GM12878 (cell line): Measurements from ENCODE around the gene FNDC11. TPM values are rescaled to one million over a fixed set of nuclear protein-coding genes. Genes with fewer than 3 reads are reported as not detected.

Experiments
- ATAC-seq: fragments of 200-7000 bp; cut with Tn5 transposase; 3 replicates; pipeline ENCODE4 v1.9.1; 2020; ENCODE audit warnings: mild to moderate bottlenecking, moderate library complexity
- BruUV-seq: library from RNA; stranded (reverse); fragments of 400-500 nt; replicated peaks from 2 replicates; lab custom pipeline; 2021; lab: Mats Ljungman, UMichigan
- CTCF ChIA-PET: fragments of 300-600 bp; sonication (Branson Sonifier 250); formaldehyde crosslinking; extraction: SDS; loops from one replicate; lab custom pipeline; 2021; ENCODE audit warnings: inconsistent platforms; lab: Yijun Ruan, JAX
- POLR2A ChIA-PET: fragments of 350-600 bp; formaldehyde crosslinking; extraction: SDS; loops from one replicate; lab custom pipeline; 2021; ENCODE audit warnings: inconsistent platforms; lab: Charles Lee
- RAD21 ChIA-PET: fragments of 300-600 bp; sonication (Branson Sonifier 250); formaldehyde crosslinking; loops from one replicate; lab custom pipeline; 2023; ENCODE audit warnings: antibody characterized with exemption; ENCODE audit not compliant: unreplicated experiment; lab: Charles Lee
- SMC1A ChIA-PET: fragments of 300-600 bp; sonication (Branson Sonifier 250); formaldehyde crosslinking; loops from one replicate; lab custom pipeline; 2023; ENCODE audit not compliant: unreplicated experiment, uncharacterized antibody; lab: Charles Lee
- DNase-seq: peaks from one replicate; pipeline ENCODE4 v3.0.0-alpha.2; 2011; ENCODE audit warnings: low read depth, low spot score
- FAIRE-seq: peaks from 3 replicates; lab custom pipeline; 2011; peaks lifted over from hg19 to GRCh38; lab: Jason Lieb, UNC
- H2AFZ ChIP-seq: 2 replicates; pipeline ENCODE4 v1.6.0; 2011; ENCODE audit warnings: low read depth, low read length, control low read depth; ENCODE audit not compliant: control insufficient read depth
- H3K27ac ChIP-seq: 2 replicates; pipeline ENCODE4 v1.5.1; 2011; ENCODE audit warnings: control low read depth; ENCODE audit not compliant: control insufficient read depth, insufficient read depth
- H3K27me3 ChIP-seq, 2 experiments: replicated peaks in 1 of 2; 2 replicates each; pipeline versions ENCODE4 v1.6.0 to v1.6.1; 2011; ENCODE audit warnings: low read length in 1 of 2; ENCODE audit not compliant: control insufficient read depth in 2 of 2, insufficient read depth in 2 of 2
- H3K36me3 ChIP-seq, 2 experiments: 2 replicates each; pipeline ENCODE4 v1.5.1; 2011; ENCODE audit warnings: low read length in 1 of 2; ENCODE audit not compliant: control insufficient read depth in 2 of 2, insufficient read depth in 2 of 2
- H3K4me1 ChIP-seq: 2 replicates; pipeline ENCODE4 v1.6.1; 2011; ENCODE audit warnings: mild to moderate bottlenecking, low read length, moderate library complexity, mixed read lengths; ENCODE audit not compliant: control insufficient read depth, insufficient read depth
- H3K4me2 ChIP-seq: 2 replicates; pipeline ENCODE4 v1.6.0; 2011; ENCODE audit warnings: control low read depth; ENCODE audit not compliant: control insufficient read depth, insufficient read depth
- H3K4me3 ChIP-seq: fragments of 200-600 bp; sonication (generic); 2 replicates; pipeline ENCODE4 v1.5.1; 2016
- H3K79me2 ChIP-seq: 2 replicates; pipeline ENCODE4 v1.6.0; 2011; ENCODE audit warnings: low read length; ENCODE audit not compliant: control insufficient read depth, insufficient read depth
- H3K9ac ChIP-seq: 2 replicates; pipeline ENCODE4 v1.8.0; 2011; ENCODE audit warnings: low read length, control low read depth, mixed read lengths; ENCODE audit not compliant: control insufficient read depth, insufficient read depth
- H3K9me3 ChIP-seq: replicated peaks from 3 replicates; pipeline ENCODE4 v1.5.1; 2011; ENCODE audit warnings: mild to moderate bottlenecking, low read length; ENCODE audit not compliant: control insufficient read depth, insufficient read depth
- H4K20me1 ChIP-seq: 2 replicates; pipeline ENCODE4 v1.6.0; 2011; ENCODE audit not compliant: control insufficient read depth, insufficient read depth
- CBFB ChIP-seq: IDR thresholded peaks from 2 replicates; pipeline ENCODE4 v1.6.1; 2016; ENCODE audit warnings: antibody characterized with exemption, low read depth
- E2F4 ChIP-seq: IDR thresholded peaks from 2 replicates; pipeline ENCODE4 v1.6.1; 2012; ENCODE audit warnings: low read depth, low read length, improper control_type of control experiment
- FOS ChIP-seq: IDR thresholded peaks from 3 replicates; pipeline ENCODE4 v1.6.1; 2011; ENCODE audit warnings: borderline replicate concordance; ENCODE audit not compliant: insufficient read length; ENCODE audit errors: extremely low read depth
- JUNB ChIP-seq: IDR thresholded peaks from 2 replicates; pipeline ENCODE4 v1.6.1; 2016; ENCODE audit warnings: antibody characterized with exemption, mild to moderate bottlenecking
- NFIC ChIP-seq: IDR thresholded peaks from 2 replicates; pipeline ENCODE4 v1.6.1; 2012; ENCODE audit warnings: low read depth, mild to moderate bottlenecking, inconsistent platforms, low read length, moderate library complexity
- NFXL1 ChIP-seq: fragments of 450-650 bp; IDR thresholded peaks from 2 replicates; pipeline ENCODE4 v1.6.1; 2017; ENCODE audit warnings: antibody characterized with exemption, mild to moderate bottlenecking, borderline replicate concordance
- POLR2A ChIP-seq: IDR thresholded peaks from 2 replicates; pipeline ENCODE4 v1.6.1; 2011; ENCODE audit warnings: low read depth, mild to moderate bottlenecking, low read length
- RAD51 ChIP-seq: fragments of 450-650 bp; IDR thresholded peaks from 2 replicates; pipeline ENCODE4 v1.6.1; 2016; ENCODE audit warnings: moderate library complexity, mild to moderate bottlenecking, inconsistent platforms
- RFX5 ChIP-seq: IDR thresholded peaks from 2 replicates; pipeline ENCODE4 v1.6.1; 2011; ENCODE audit warnings: low read depth, low read length, improper control_type of control experiment
- WRNIP1 ChIP-seq: IDR thresholded peaks from 2 replicates; pipeline ENCODE4 v1.6.1; 2011; ENCODE audit warnings: low read depth, low read length, improper control_type of control experiment, borderline replicate concordance
- ZNF24 ChIP-seq: fragments of 450-650 bp; IDR thresholded peaks from 2 replicates; pipeline ENCODE4 v1.6.1; 2017; ENCODE audit warnings: antibody characterized with exemption, mild to moderate bottlenecking
- WGBS: methylation state at CpG from one replicate; pipeline ENCODE4 v1.1.6; 2016; ENCODE audit warnings: low lambda C conversion rate; ENCODE audit not compliant: insufficient replicate concordance, insufficient coverage; ENCODE audit errors: missing lambda C conversion rate; 5-methylcytosine and 5-hydroxymethylcytosine counted together
- in situ Hi-C: fragments of 300-500 bp; cut with MboI; formaldehyde crosslinking; loops from 9 replicates; pipeline ENCODE4 v1.14.3; 2018; ENCODE audit warnings: mixed read lengths
- intact Hi-C: fragments of 100-400 bp; cut with micrococcal nuclease; formaldehyde crosslinking; loops from one replicate; pipeline ENCODE4 v1.14.2; 2022; ENCODE audit not compliant: unreplicated experiment
- polyA plus RNA-seq, 11 experiments: library from polyadenylated mRNA; depleted of rRNA in 4 of 11; unstranded in 6 of 11; stranded (reverse) in 5 of 11; fragments of >200 nt; fragmentation: Nextera tagmentation in 4 of 11; fragmentation: Illumina TruSeq in 1 of 11; extraction: Ambion mirVana in 4 of 11; extraction: Trizol in 1 of 11; gene quantifications; 1 replicate in 1 of 11; 2 replicates in 10 of 11; pipeline versions ENCODE4 v1.2.1 to v1.2.3, GENCODE V29; 2011 to 2016; ENCODE audit warnings: inconsistent platforms in 2 of 11, missing spikeins in 2 of 11, low read depth in 1 of 11
- total RNA-seq, 4 experiments: library from RNA; depleted of rRNA in 3 of 4; stranded (reverse); fragments of >200 nt in 3 of 4; fragmentation: Illumina TruSeq in 1 of 4; extraction: Trizol in 1 of 4; gene quantifications; 2 replicates each; pipeline versions ENCODE4 v1.2.1 to v1.2.3, GENCODE V29; 2013 to 2021
- TF ChIP-seq, protein P1 (sequence below): IDR thresholded peaks from 2 replicates; pipeline ENCODE4 v1.6.1; 2012; ENCODE audit warnings: low read length, inconsistent platforms

FNDC11 gene
- total and polyA plus RNA-seq, 10 of the 15 experiments (the other 5 are each of a cell fraction or from before 2014, with no cell fraction given): 0.09 to 0.72 (median 0.34) TPM; not detected in 2

DNA sequence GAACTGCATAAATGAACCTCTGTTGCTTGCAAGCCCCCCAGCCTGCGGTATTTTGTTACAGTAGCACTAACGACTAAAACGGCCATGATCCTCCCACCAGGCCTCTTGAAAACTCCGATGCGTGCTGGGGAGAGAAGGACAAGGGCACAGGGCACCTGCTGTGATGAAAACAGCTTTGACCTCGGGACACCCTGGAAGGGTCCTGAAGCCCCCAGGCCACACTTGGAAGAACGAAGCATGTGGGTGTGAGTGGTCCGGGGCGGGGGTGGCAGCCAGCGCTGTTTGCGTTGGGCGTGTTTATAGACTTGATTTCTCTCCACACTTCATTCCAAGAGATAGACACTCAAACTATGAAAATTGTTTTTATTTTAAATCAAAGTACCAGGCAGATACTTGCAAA lies 33.3 kb downstream of the FNDC11 start (continued):
- no peak for TF ChIP-seq E2F4
- no peak for TF ChIP-seq FOS
- TF ChIP-seq RFX5: no peak
- no peak for TF ChIP-seq JUNB
- TF ChIP-seq ZNF24: no peak
- no peak for TF ChIP-seq NFXL1

DNA sequence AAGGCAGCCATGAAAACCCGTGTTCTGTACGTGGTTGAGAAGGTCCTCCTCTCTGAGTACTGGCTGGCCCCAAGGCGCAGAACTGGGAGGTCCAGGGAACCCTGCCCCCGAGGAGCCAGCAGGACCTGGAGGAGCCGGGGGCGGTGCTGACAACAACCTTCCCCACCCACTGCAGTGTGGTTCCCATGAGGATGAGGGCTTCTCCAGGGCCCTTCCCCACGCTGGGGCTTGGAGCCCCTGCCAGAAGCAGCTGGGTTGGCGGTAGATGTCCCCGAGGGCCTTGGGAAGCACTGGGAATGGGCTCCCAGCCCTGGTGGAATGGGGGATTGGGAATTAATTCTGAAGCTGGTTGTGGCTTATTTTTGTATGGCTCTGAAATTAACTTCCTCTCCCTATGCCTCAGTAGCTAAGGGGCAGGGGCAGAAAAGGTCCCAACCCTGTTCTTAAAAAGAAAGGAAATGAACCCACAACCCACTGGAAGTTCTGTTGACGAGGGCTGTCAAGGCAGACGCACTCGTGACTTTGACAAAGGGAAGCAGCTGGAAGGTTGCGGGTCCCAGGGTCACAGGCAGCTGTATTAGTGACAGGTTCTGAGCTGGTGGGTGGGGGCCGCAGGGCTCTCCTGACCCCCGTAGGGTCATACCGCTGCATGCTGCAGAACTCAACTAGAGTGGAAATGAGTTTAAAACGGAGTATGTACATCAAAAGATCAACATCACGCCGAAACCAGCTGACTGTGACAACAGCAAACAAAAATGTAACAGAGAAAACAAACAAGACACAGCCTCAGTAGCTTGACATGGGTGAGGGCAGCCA lies 34.0 kb downstream of the FNDC11 start:
- Histone ChIP-seq H3K9ac (no peak overlapping the region), H3K4me3 (no peak overlapping the region), H4K20me1 (no peaks in the 10 kb centered on the region), H3K27ac (no peak overlapping the region), H3K4me2 (no peak overlapping the region), H3K79me2 (no peaks in the 10 kb centered on the region), H2AFZ (no peak overlapping the region), H3K27me3 (no peaks in the 10 kb centered on the region), H3K4me1 (no peaks in the 10 kb centered on the region), H3K36me3 (peaks cover 4 to 7% of the 10 kb centered on the region in 2 experiments; a peak in 3 of 4 replicates), H3K9me3 (no peaks in the 10 kb centered on the region)
- no peak for DNase-seq
- TF ChIP-seq RAD51: no peak
- no peak for TF ChIP-seq WRNIP1
- no peak for TF ChIP-seq CBFB
- 0 out of 2 replicates have a peak, but pooled peaks have one; percentile 3 for TF ChIP-seq POLR2A
- TF ChIP-seq, protein P1, sequence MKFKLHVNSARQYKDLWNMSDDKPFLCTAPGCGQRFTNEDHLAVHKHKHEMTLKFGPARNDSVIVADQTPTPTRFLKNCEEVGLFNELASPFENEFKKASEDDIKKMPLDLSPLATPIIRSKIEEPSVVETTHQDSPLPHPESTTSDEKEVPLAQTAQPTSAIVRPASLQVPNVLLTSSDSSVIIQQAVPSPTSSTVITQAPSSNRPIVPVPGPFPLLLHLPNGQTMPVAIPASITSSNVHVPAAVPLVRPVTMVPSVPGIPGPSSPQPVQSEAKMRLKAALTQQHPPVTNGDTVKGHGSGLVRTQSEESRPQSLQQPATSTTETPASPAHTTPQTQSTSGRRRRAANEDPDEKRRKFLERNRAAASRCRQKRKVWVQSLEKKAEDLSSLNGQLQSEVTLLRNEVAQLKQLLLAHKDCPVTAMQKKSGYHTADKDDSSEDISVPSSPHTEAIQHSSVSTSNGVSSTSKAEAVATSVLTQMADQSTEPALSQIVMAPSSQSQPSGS: no peak
- no peak for TF ChIP-seq NFIC
- SMC1A ChIA-PET: no interaction called here
- intact Hi-C loops (no loop called here), in situ Hi-C loops (no loop called here)
- WGBS: 63% methylated on average over 19 of the region's 19 CpGs
- CTCF ChIA-PET: no interaction called here
- POLR2A ChIA-PET: no interaction called here
- FAIRE-seq: no peak
- ATAC-seq: no peak
- TSS peak; percentile 70 for BruUV-seq
- RAD21 ChIA-PET: interaction anchor here (0.8 kb wide), 1 partner anchor 277 kb away, joined by 3 read pairs; the partner anchor contains the start of gene TPD52L2
